Measurements from ENCODE around the gene TUBE1.

TUBE1 gene

DNA sequence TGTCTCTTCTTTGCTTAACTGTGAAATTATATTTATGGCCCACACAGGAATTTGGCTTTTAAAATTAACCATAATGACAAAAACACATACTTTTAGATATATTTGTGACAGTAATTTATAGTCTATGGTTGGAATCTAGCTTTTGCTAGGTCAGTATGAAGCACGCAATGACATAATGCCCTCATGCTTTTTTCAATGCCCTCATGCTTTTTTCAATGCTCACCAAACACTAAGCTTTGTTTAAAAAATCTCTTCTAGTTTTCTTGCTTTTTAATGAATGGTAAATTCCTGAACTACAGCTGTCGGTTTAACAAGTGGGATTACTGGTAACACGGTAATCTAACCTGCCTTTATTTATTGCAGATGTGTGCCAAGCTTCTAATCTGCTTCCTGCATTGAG, 20.7 kb downstream of the TUBE1 start:
- no peak overlapping the region for H3K4me3 ChIP-seq (ENCODE audit: low read depth, low read length)
- TF ChIP-seq, protein P1, sequence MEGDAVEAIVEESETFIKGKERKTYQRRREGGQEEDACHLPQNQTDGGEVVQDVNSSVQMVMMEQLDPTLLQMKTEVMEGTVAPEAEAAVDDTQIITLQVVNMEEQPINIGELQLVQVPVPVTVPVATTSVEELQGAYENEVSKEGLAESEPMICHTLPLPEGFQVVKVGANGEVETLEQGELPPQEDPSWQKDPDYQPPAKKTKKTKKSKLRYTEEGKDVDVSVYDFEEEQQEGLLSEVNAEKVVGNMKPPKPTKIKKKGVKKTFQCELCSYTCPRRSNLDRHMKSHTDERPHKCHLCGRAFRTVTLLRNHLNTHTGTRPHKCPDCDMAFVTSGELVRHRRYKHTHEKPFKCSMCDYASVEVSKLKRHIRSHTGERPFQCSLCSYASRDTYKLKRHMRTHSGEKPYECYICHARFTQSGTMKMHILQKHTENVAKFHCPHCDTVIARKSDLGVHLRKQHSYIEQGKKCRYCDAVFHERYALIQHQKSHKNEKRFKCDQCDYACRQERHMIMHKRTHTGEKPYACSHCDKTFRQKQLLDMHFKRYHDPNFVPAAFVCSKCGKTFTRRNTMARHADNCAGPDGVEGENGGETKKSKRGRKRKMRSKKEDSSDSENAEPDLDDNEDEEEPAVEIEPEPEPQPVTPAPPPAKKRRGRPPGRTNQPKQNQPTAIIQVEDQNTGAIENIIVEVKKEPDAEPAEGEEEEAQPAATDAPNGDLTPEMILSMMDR (IDR thresholded peaks at IDR 0.05; ENCODE audit: borderline replicate concordance, insufficient read depth, low read depth, low read length) = no peak

DNA sequence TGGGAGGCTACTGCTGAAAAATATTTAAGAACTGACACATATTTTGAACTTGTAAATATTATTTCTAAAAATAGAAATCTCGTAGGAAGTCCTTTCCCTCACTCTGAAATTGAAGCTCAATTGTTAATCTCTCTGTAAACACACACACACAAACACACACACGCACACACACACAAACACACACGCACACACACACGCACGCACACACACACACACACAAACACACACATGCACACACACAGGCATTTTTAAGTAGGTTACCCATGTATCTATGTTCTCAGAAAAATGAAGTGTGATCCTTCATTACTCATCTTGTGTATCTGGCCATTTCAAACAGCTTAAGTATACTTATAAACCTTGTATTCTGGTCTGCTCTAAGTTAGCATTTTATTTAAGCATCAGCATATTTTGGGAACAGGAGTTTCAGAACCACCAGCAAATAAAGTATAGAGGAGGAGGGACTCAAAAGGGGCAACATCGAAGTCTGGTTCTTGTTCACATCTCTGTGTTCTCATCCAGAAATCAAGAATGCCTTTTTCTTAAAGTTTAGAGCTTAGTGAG, 21.8 kb downstream of the TUBE1 start:
- TF ChIP-seq, protein P1 (IDR thresholded peaks at IDR 0.05; ENCODE audit: borderline replicate concordance, insufficient read depth, low read depth, low read length) = no peak
- no peak overlapping the region for H3K4me3 ChIP-seq (ENCODE audit: low read depth, low read length)

DNA sequence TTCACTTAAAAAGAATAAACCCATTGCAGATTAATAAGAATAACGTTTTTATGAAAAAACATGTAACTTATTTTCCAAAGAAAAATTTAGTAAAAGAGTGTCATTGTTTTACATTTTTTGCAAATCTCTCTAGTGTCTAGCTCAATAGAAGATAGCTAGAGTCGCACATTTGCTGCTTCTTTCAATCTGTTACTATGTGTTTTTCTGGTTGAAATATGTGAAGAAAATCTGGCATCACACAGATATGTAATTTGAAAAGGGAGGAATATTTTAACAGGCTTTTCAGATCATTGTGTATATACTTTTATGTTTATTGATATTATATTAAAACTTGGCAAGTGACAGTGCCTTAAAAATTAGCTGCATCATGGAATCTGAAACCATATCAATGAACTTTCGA, 24.3 kb downstream of the TUBE1 start:
- TF ChIP-seq, protein P1 (IDR thresholded peaks at IDR 0.05; ENCODE audit: borderline replicate concordance, insufficient read depth, low read depth, low read length) = no peak
- H3K4me3 ChIP-seq (ENCODE audit: low read depth, low read length) = no peak overlapping the region

DNA sequence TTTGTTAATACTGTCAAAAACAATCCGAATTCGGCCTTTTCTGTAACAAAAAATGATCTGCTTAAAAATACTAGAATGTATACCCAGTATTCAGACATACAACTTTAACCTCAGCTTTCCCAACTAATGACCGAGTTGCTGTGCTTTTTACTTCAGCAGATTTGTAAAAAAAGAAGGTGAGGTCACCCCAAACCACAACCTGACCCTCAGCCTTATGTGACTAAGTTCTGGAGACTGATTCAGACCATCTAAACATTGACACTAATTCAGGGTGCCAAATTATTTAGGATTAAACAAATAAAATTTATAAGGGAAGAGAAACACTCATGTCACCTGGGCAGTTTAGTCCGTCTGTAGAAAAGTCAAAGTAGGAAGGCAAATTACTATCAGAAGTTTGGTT, 25.7 kb downstream of the TUBE1 start:
- TF ChIP-seq, protein P1 (IDR thresholded peaks at IDR 0.05; ENCODE audit: borderline replicate concordance, insufficient read depth, low read depth, low read length) = no peak
- no peak overlapping the region for H3K4me3 ChIP-seq (ENCODE audit: low read depth, low read length)

DNA sequence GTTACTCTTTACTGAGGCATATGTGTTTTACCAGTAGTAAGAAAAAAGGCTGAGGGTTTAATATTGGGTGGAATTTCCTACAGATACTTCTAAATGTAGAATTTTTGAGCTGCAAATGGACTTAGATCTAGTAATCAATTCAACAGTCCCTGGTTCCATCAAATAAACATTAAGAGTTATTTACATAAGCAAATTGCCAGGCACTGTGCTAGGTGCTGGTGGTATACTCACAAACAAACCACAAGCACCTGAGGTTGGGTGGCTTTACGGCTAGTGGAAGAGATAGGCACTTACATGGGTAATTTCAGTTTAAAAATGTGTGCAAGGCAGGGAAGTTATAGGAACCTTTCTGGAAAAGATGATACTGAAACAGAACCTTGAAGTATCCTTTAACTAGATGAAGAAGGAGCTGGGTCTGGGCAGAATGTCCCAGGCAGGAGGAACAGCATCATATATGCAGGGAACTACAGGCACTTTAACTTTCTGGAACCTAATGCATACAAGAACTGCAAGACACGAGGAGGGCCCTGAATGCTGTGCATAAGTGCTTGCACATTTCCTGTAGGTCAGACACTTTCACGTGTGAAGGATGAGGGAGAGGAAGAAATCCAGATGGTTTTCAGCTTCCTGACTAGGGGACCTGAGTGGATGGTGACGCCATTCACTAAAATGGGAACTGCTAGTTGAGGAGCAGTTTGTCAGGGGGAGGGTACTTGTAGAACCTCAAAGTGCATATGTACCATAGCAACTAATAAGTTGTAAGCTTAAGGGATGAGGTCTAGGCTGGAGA, 28.8 kb downstream of the TUBE1 start:
- H3K4me3 ChIP-seq (ENCODE audit: low read depth, low read length) = no peak overlapping the region
- TF ChIP-seq, protein P1 (IDR thresholded peaks at IDR 0.05; ENCODE audit: borderline replicate concordance, insufficient read depth, low read depth, low read length) = no peak

DNA sequence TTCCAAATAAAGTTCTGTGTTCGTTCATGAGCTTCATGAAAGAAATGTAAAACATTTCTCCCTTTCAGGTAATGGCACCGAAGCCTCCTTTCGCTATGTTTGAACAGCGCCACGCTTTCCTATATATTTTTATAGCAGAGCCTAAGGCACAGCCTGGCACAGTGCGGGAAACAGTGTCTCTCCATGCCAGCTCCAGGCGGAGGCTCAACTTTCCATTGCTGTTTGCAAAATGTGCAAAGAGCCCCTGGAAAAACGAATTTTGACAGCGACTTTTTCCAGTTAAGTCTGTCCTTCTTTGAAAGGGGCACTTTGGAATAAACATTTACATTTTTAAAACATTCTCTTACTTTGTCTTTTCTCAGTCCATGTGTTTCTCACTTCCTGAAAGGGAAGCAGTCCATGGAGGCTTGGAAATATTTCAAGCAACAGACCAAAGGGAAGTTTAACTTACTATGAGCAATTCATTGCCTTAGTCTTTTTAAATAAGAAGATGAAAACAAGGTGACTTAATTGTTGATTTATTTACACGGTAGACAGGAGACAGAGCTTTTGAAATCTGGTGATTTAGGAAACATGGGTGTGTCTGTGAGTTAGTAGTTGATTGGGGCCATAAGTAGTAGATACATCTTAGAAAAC, 32.6 kb downstream of the TUBE1 start:
- H3K4me3 ChIP-seq (ENCODE audit: low read depth, low read length) = no peak overlapping the region
- TF ChIP-seq, protein P1 (IDR thresholded peaks at IDR 0.05; ENCODE audit: borderline replicate concordance, insufficient read depth, low read depth, low read length) = no peak
